ENCODE data around the gene WASF3.

Gene WASF3

GRCh38 chr13:26660185-26660584, 102.7 kb downstream of the WASF3 start:
- no peaks in the 10 kb centered on the region for H3F3A ChIP-seq (ENCODE audit: insufficient read depth, low read length)
- H3K4me2 ChIP-seq (ENCODE audit: low read depth, low read length): no peak overlapping the region
- no peaks in the 10 kb centered on the region for H3K27me3 ChIP-seq (replicated peaks; ENCODE audit: insufficient read depth, low read length)
- H3K9me3 ChIP-seq (replicated peaks; ENCODE audit: insufficient read depth, low read length): no peaks in the 10 kb centered on the region
- H3K9me2 ChIP-seq (replicated peaks; ENCODE audit: insufficient read depth, low read length): no peaks in the 10 kb centered on the region
- no peaks in the 10 kb centered on the region for H4K20me1 ChIP-seq (ENCODE audit: insufficient read depth, low read length)
- H3K9ac ChIP-seq (ENCODE audit: low read length): no peak overlapping the region
- no peaks in the 10 kb centered on the region for H3K36me3 ChIP-seq (replicated peaks; ENCODE audit: insufficient read depth, low read length)
- no peak overlapping the region for H2AFZ ChIP-seq (ENCODE audit: low read length)
- H3K79me2 ChIP-seq (ENCODE audit: low read length): no peaks in the 10 kb centered on the region
- H3K4me1 ChIP-seq (ENCODE audit: low read length): peaks cover 17% of the 10 kb centered on the region
- TF ChIP-seq EZH2 (optimal IDR thresholded peaks at IDR 0.05; ENCODE audit: low read depth, low read length): no peak
- TF ChIP-seq CTCF (IDR thresholded peaks at IDR 0.05; ENCODE audit: low read length): no peak
- TF ChIP-seq EZH2phosphoT487 (IDR thresholded peaks at IDR 0.05; ENCODE audit: low read length): no peak
- DNase-seq: no peak
- no peak overlapping the region for H3K27ac ChIP-seq (ENCODE audit: low read length)
- H3K4me3 ChIP-seq (ENCODE audit: low read length): no peak overlapping the region

- peaks cover 21% of the 10 kb centered on the region for H3K4me1 ChIP-seq (ENCODE audit: low read length)
- H3K9me3 ChIP-seq (replicated peaks; ENCODE audit: insufficient read depth, low read length): no peaks in the 10 kb centered on the region
- no peaks in the 10 kb centered on the region for H3F3A ChIP-seq (ENCODE audit: insufficient read depth, low read length)
- H3K4me3 ChIP-seq (ENCODE audit: low read length): no peak overlapping the region
- no peaks in the 10 kb centered on the region for H3K36me3 ChIP-seq (replicated peaks; ENCODE audit: insufficient read depth, low read length)
- no peak overlapping the region for H2AFZ ChIP-seq (ENCODE audit: low read length)
- no peak for DNase-seq
- no peak overlapping the region for H3K27ac ChIP-seq (ENCODE audit: low read length)
- no peaks in the 10 kb centered on the region for H3K79me2 ChIP-seq (ENCODE audit: low read length)
- TF ChIP-seq EZH2 (optimal IDR thresholded peaks at IDR 0.05; ENCODE audit: low read depth, low read length): no peak
- TF ChIP-seq CTCF (IDR thresholded peaks at IDR 0.05; ENCODE audit: low read length): no peak
- TF ChIP-seq EZH2phosphoT487 (IDR thresholded peaks at IDR 0.05; ENCODE audit: low read length): no peak
- H4K20me1 ChIP-seq (ENCODE audit: insufficient read depth, low read length): no peaks in the 10 kb centered on the region
- no peaks in the 10 kb centered on the region for H3K27me3 ChIP-seq (replicated peaks; ENCODE audit: insufficient read depth, low read length)
- no peaks in the 10 kb centered on the region for H3K9me2 ChIP-seq (replicated peaks; ENCODE audit: insufficient read depth, low read length)
- H3K4me2 ChIP-seq (ENCODE audit: low read depth, low read length): no peak overlapping the region
- no peak overlapping the region for H3K9ac ChIP-seq (ENCODE audit: low read length)
These were observed 103.3 kb downstream of the WASF3 start for GRCh38 chr13:26660766-26661165.

GRCh38 chr13:26663791-26664190, 106.3 kb downstream of the WASF3 start:
- Histone ChIP-seq H3K9me2 (replicated peaks; ENCODE audit: insufficient read depth, low read length) (no peaks in the 10 kb centered on the region), H4K20me1 (ENCODE audit: insufficient read depth, low read length) (no peaks in the 10 kb centered on the region), H3K79me2 (ENCODE audit: low read length) (no peaks in the 10 kb centered on the region), H3K4me2 (ENCODE audit: low read depth, low read length) (peak overlapping the region; percentile 58), H2AFZ (ENCODE audit: low read length) (peak overlapping the region; percentile 43), H3K9ac (ENCODE audit: low read length) (no peak overlapping the region), H3F3A (ENCODE audit: insufficient read depth, low read length) (no peaks in the 10 kb centered on the region), H3K9me3 (replicated peaks; ENCODE audit: insufficient read depth, low read length) (no peaks in the 10 kb centered on the region), H3K36me3 (replicated peaks; ENCODE audit: insufficient read depth, low read length) (no peaks in the 10 kb centered on the region), H3K27ac (ENCODE audit: low read length) (peak overlapping the region; percentile 33; the same call in 1 of the 2 replicates), H3K4me3 (ENCODE audit: low read length) (peak overlapping the region; percentile 15; the same call in 1 of the 2 replicates), H3K4me1 (ENCODE audit: low read length) (peaks cover 21% of the 10 kb centered on the region), H3K27me3 (replicated peaks; ENCODE audit: insufficient read depth, low read length) (no peaks in the 10 kb centered on the region)
- DNase-seq: peak; percentile 70
- TF ChIP-seq CTCF (IDR thresholded peaks at IDR 0.05; ENCODE audit: low read length): no peak
- TF ChIP-seq EZH2phosphoT487 (IDR thresholded peaks at IDR 0.05; ENCODE audit: low read length): no peak
- TF ChIP-seq EZH2 (optimal IDR thresholded peaks at IDR 0.05; ENCODE audit: low read depth, low read length): no peak
